Rectal smooth muscle tissue (tissue), 1 donor: ENCODE data around the gene GPR26.

Experiments used
- H3K27ac ChIP-seq: one replicate; pipeline ENCODE4 v1.7.0; 2013; ENCODE audit warnings: low read depth, low read length, inconsistent platforms
- H3K27me3 ChIP-seq: one replicate; pipeline ENCODE4 v1.7.0; 2013; ENCODE audit warnings: low read length; ENCODE audit not compliant: control insufficient read depth, insufficient read depth
- H3K36me3 ChIP-seq: one replicate; pipeline ENCODE4 v1.7.0; 2013; ENCODE audit warnings: low read length; ENCODE audit not compliant: control insufficient read depth, insufficient read depth
- H3K4me1 ChIP-seq: one replicate; pipeline ENCODE4 v1.7.0; 2013; ENCODE audit warnings: low read length; ENCODE audit not compliant: control insufficient read depth, insufficient read depth
- H3K4me3 ChIP-seq: one replicate; pipeline ENCODE4 v1.7.0; 2013; ENCODE audit warnings: low read length
- H3K9ac ChIP-seq: one replicate; pipeline ENCODE4 v1.7.0; 2013; ENCODE audit warnings: low read length

Gene GPR26

DNA sequence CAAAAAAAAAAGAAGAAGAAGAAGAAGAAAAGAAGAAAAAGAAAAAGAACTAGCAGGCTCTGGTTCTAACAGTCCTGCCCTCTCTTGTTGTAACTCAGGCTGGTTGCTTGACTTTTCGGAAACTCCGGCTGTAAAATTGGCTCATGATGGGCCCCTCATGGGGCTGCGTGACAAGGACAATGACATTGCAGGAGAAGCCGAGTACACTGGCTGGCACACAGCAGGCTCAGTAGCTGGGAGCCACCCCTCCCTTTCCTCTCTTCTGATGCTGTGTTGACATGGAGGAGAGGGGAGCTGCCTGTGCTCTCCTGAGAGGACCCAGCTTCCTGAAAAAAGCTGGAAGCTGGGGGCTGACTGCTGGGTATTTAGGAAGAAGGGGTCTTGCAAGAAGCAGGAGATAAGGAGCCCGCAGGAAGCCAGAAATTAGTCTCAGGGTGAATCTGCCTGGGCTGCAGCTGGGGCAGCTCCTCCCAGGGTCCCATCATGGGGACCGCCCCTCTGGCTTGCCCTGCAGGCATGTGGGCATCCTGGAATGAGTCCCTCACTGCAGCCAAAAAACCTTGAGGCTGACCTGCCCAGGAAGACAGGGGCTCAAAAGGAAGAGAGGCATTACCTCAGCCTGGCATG is 14.6 kb upstream of the GPR26 start:
- H3K36me3 ChIP-seq = no peaks in the 10 kb centered on the region
- no peak overlapping the region for H3K9ac ChIP-seq
- H3K4me1 ChIP-seq = no peaks in the 10 kb centered on the region
- no peak overlapping the region for H3K4me3 ChIP-seq
- no peak overlapping the region for H3K27ac ChIP-seq
- no peaks in the 10 kb centered on the region for H3K27me3 ChIP-seq

DNA sequence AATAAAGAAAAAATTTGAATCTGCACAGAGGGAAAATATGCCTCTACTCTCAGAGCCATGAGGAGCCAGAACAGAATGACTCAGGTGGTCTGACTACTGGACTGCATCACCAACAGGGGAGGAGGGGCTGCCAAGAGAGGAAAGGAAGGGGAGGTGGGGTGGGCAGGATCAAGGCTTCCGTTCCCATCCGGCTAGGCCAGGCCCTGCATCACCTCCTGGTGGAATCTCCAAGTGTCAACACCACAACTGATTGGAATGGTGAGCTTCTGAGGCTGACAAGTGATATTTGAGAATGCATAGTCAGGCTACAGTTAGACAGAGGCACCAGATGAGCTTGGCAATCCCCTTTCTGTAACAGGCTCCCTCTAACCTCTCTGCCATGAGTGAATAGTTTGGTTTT is 10.4 kb upstream of the GPR26 start:
- Histone ChIP-seq H3K9ac (no peak overlapping the region), H3K4me3 (no peak overlapping the region), H3K27me3 (no peaks in the 10 kb centered on the region), H3K4me1 (no peaks in the 10 kb centered on the region), H3K36me3 (no peaks in the 10 kb centered on the region), H3K27ac (no peak overlapping the region)

DNA sequence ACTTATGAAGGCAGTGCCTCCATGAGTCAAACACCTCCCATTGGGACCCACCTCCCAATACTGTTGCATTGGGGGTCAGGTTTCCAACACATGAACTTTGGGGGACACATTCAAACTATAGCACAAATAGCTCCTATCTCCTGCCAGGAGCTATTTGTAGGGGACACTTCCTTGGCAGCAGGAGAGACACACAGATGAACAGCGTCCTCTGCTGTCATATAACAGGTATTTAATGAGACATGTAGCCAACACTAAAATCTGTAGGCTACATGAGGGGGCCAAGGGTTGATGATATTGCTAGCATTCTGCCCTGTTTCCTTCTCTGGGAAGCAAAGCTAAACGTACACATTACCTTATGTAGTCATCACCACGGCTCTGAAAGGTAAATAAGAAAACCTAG is 2.6 kb upstream of the GPR26 start:
- no peaks in the 10 kb centered on the region for H3K4me1 ChIP-seq
- H3K9ac ChIP-seq = no peak overlapping the region
- no peak overlapping the region for H3K27ac ChIP-seq
- no peak overlapping the region for H3K4me3 ChIP-seq
- H3K27me3 ChIP-seq = no peaks in the 10 kb centered on the region
- no peaks in the 10 kb centered on the region for H3K36me3 ChIP-seq

DNA sequence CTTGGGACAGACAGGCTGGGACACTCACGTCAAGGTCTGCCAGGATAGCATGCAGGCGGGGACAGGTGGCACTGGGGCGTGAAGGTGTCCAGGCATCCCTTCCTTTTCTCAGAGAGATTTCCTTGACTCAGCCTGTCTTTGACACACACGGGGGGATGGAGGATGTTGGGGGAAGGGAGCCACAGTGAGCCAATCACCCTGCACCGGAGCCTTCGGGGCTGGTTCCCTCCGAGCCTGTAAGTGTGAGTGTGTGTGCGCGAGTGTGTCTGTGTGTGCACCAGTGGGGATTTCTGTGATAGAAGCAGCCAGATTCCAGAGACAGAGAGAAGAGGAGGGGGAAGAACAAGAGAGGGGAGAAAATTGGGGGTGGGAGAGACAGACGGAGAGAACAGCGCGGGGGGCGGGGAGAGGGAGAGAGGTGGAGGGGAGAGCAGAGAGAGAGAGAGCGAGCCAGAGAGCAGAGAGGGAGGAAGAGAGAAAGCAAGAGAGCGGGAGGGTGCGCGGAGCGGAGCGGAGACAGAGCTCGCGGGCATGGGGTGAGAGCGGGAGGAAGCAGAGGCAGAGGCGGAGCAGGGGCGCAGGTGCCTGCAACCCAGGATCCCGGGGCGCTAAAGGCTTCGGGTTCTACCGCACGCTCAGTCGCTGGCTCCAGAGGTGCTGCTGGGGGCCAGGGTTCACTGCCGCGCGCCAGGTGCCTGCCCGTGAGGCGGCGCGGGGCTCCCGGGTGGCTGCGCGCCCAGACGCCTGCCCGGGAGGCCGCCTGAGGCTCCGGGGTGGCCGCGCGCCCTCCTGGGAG is 466 bp upstream of the GPR26 start:
- no peaks in the 10 kb centered on the region for H3K36me3 ChIP-seq
- H3K4me3 ChIP-seq = no peak overlapping the region
- no peaks in the 10 kb centered on the region for H3K4me1 ChIP-seq
- no peaks in the 10 kb centered on the region for H3K27me3 ChIP-seq
- H3K9ac ChIP-seq = no peak overlapping the region
- no peak overlapping the region for H3K27ac ChIP-seq

DNA sequence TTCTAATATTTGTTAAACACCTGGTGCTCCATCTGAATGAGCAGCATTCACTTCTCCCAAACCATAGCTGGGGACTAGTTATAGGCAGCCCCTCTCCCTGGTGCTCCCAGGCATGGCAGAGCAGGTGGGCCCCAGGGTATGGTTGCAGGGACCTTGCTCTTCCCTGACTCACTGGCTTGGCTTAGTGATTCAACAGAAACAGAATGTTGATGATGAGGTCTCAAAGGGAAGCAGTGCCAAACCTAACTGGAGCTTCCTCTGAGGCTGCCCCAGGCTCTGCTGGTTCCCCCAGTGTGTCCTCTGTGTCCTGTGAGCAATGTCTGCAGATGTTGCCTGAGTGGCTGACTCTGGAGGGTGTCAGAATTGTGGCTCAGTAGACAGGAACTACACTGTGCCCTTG is 3.7 kb downstream of the GPR26 start:
- Histone ChIP-seq H3K4me1 (no peaks in the 10 kb centered on the region), H3K4me3 (no peak overlapping the region), H3K36me3 (no peaks in the 10 kb centered on the region), H3K27ac (no peak overlapping the region), H3K9ac (no peak overlapping the region), H3K27me3 (peaks cover 3% of the 10 kb centered on the region)

DNA sequence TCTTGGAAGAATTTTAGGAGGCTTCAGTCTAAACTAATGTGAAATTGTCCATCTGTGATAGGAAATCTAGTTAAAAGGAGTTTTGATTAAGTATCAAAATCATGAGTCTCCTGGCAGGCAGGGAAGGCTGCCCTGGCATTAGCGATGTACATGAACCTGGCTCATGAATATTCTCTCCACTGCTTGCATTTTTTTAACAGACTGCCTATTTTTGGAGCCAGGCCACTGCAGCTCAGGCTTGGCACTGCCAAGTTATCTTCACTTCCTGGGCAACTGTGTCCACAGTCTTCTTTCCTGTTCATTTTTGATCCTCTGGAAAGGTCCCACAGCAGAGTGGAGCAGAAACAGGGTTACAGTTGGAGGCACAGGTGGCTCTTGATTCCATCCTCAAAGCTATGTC is 7.0 kb downstream of the GPR26 start:
- H3K4me1 ChIP-seq = no peaks in the 10 kb centered on the region
- H3K36me3 ChIP-seq = no peaks in the 10 kb centered on the region
- H3K9ac ChIP-seq = no peak overlapping the region
- no peak overlapping the region for H3K27ac ChIP-seq
- peaks cover 3% of the 10 kb centered on the region for H3K27me3 ChIP-seq
- H3K4me3 ChIP-seq = no peak overlapping the region

DNA sequence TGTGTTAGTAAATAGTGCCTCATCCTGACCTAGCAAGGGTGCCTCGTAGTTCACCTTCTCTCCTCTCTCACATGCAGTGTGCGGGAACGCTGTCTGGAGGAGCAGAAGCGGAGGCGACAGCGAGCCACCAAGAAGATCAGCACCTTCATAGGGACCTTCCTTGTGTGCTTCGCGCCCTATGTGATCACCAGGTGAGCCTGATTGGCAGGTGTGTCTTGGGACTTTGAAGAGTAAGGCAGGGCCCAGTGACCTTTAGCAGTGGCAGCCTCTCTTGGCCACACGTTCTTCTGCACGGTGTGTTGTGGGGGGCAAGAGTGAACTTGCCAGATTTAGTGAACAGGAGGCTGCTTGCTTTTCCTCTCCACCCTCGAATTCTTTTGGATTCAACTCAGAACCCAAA is 8.6 kb downstream of the GPR26 start:
- H3K27me3 ChIP-seq = peaks cover 3% of the 10 kb centered on the region
- no peaks in the 10 kb centered on the region for H3K36me3 ChIP-seq
- no peak overlapping the region for H3K27ac ChIP-seq
- H3K4me1 ChIP-seq = no peaks in the 10 kb centered on the region
- H3K4me3 ChIP-seq = no peak overlapping the region
- H3K9ac ChIP-seq = no peak overlapping the region

DNA sequence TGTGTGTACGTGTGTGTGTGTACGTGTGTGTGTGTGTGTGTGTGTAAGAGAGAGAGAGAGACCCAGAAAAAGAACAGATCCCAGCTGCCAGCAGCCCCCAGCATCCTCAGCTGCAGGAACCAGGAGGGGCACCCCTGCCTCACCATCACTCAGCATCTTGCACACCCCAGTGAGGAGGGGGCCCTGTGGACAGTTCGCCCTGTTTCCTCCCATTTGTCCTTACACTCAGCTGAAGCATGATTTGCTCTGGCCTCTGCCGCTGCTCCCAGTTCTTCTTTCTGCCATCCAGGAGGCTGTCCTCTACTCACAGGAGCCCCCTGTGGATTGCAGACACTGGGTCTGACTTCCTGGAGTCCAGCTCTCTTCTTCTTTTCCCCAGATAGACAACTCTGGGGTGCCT is 9.7 kb downstream of the GPR26 start:
- Histone ChIP-seq H3K9ac (no peak overlapping the region), H3K27me3 (peaks cover 3% of the 10 kb centered on the region), H3K4me1 (no peaks in the 10 kb centered on the region), H3K4me3 (no peak overlapping the region), H3K36me3 (no peaks in the 10 kb centered on the region), H3K27ac (no peak overlapping the region)

DNA sequence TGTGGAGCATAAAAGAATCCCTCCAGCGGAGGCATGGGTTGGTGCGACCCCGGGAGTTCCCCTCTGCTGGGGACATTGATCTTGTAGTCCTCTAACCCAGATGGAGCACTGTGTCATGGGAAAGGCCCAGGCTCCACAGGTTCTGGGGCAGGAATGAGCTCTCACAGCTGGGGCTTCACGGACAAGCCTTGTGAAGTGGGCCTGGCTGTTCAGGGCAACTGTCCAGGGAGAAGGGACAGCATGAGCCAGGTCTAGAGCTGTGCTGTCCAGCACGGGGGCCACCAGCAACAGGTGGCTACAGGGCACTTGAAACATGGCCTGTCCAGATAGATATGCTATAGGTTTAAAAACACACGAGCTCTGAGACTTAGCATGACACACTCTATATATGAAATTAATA is 11.4 kb downstream of the GPR26 start:
- Histone ChIP-seq H3K4me1 (no peaks in the 10 kb centered on the region), H3K36me3 (no peaks in the 10 kb centered on the region), H3K9ac (no peak overlapping the region), H3K4me3 (no peak overlapping the region), H3K27me3 (no peaks in the 10 kb centered on the region), H3K27ac (no peak overlapping the region)

DNA sequence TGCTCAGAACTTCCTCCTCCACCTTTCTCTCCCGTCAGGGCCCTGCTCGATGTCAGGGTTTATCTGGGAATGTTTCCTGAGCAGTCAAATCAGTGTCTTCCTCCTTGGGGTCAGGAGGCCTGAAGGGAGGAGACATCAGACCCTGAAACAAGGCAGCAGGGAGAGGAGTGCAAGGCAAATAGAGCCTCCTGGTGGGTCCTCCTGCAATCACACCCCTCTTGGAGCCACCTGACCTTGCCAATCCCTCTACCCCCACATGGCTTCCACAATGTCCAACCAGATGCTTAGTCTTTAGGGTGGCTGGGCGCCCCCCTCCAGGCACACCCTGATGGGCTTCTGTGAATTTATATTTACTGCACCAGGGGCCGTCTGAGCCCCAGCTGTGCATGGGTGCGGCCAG is 12.2 kb downstream of the GPR26 start:
- H3K4me1 ChIP-seq = no peaks in the 10 kb centered on the region
- no peak overlapping the region for H3K9ac ChIP-seq
- H3K4me3 ChIP-seq = no peak overlapping the region
- H3K27ac ChIP-seq = no peak overlapping the region
- H3K27me3 ChIP-seq = no peaks in the 10 kb centered on the region
- H3K36me3 ChIP-seq = no peaks in the 10 kb centered on the region

DNA sequence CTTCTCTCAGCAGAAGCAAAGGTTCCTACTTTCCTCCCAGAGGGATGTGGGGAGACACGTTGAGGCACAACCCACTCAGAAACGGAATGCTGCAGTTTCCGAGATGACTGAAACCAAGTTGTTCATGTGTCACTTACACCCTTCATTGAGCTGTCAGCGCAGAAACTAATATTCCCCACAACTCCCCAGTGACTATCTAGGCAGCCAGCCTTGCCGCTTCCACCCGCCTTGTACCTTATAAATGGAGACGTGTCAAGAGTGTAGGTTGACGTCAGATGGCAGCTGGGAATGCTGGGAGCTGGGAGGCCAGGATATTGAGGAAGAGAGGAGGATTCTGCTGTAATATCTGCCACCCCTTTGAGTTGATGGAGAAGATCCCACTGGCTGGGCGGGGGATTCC is 15.1 kb downstream of the GPR26 start:
- no peak overlapping the region for H3K4me3 ChIP-seq
- H3K4me1 ChIP-seq = no peaks in the 10 kb centered on the region
- no peak overlapping the region for H3K27ac ChIP-seq
- no peaks in the 10 kb centered on the region for H3K36me3 ChIP-seq
- H3K9ac ChIP-seq = no peak overlapping the region
- no peaks in the 10 kb centered on the region for H3K27me3 ChIP-seq

DNA sequence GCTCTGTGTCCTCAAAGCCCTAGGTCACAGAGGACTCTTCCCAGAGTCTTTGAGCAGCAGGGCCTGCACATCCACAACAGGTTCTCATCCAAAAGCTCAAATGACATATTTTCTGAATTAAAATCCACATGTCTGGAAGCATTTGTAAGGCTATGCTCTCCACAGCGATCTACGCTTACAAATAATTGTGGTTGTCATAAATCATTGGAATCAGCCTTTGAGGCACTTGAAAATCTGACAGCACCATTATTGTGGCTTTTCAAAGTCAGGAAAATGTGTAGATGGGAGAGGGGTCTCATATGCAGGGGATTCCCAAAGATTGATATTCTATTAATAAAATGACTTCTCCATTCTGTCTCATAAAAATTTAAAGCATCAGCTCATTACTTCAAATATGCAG is 16.3 kb downstream of the GPR26 start:
- Histone ChIP-seq H3K4me1 (no peaks in the 10 kb centered on the region), H3K9ac (no peak overlapping the region), H3K36me3 (no peaks in the 10 kb centered on the region), H3K27me3 (no peaks in the 10 kb centered on the region), H3K27ac (no peak overlapping the region), H3K4me3 (no peak overlapping the region)

DNA sequence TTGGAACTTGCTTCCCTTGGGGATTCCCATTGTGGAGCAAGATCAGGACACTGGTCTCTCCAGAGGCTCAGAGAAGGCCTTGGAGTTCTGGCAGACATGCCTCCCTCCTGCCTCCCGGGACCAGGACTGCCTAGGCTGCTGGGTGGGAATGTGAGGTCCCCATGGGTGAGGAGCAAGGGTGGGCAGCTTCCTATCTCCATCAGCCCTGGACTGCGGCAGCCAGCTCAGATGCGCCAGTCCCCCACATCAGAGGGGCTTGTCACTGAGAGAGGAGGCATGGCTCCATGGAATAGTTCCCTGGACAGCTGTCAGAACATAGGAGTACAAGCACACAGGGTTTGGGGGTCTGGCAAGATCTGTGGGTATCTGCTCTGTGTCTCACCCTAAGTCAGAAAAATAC is 17.3 kb downstream of the GPR26 start:
- Histone ChIP-seq H3K27me3 (no peaks in the 10 kb centered on the region), H3K27ac (no peak overlapping the region), H3K4me3 (no peak overlapping the region), H3K9ac (no peak overlapping the region), H3K36me3 (no peaks in the 10 kb centered on the region), H3K4me1 (no peaks in the 10 kb centered on the region)
